GM23338 (cell line): ENCODE results near the gene MTERF4. TPM values are rescaled to one million over a fixed set of nuclear protein-coding genes. Genes with fewer than 3 reads are reported as not detected.

ENCODE experiments used
- ATAC-seq: fragments of 200-7000 bp; cut with Tn5 transposase; 3 replicates; pipeline ENCODE4 v1.9.1; 2020
- DNase-seq: peaks from one replicate; pipeline ENCODE4 v3.0.0-alpha.2; 2015; ENCODE audit warnings: low spot score
- H2AFZ ChIP-seq: fragments of 200-600 bp; sonication (generic); 2 replicates; pipeline ENCODE4 v1.8.0; 2016; ENCODE audit warnings: antibody characterized with exemption, mild to moderate bottlenecking, moderate library complexity
- H3F3A ChIP-seq: fragments of 200-600 bp; sonication (generic); replicated peaks from 2 replicates; pipeline ENCODE4 v1.8.0; 2017; ENCODE audit warnings: antibody characterized with exemption, mixed run types, low read depth
- H3K27ac ChIP-seq: fragments of 200-600 bp; sonication (generic); 2 replicates; pipeline ENCODE4 v1.6.1; 2016; ENCODE audit warnings: low read depth
- H3K27me3 ChIP-seq: fragments of 200-600 bp; sonication (generic); 2 replicates; pipeline ENCODE4 v1.8.0; 2016; ENCODE audit warnings: mild to moderate bottlenecking, mixed run types, moderate library complexity; ENCODE audit not compliant: insufficient read depth
- H3K36me3 ChIP-seq: fragments of 200-600 bp; sonication (generic); 2 replicates; pipeline ENCODE4 v1.8.0; 2016; ENCODE audit warnings: mild to moderate bottlenecking; ENCODE audit not compliant: insufficient read depth
- H3K4me1 ChIP-seq: fragments of 200-600 bp; sonication (generic); 2 replicates; pipeline ENCODE4 v1.8.0; 2016; ENCODE audit warnings: mild to moderate bottlenecking, moderate library complexity; ENCODE audit not compliant: insufficient read depth
- H3K4me2 ChIP-seq: fragments of 200-600 bp; sonication (generic); 2 replicates; pipeline ENCODE4 v1.7.1; 2017; ENCODE audit warnings: mixed run types
- H3K4me3 ChIP-seq: fragments of 200-600 bp; sonication (generic); 2 replicates; pipeline ENCODE4 v1.6.1; 2016; ENCODE audit warnings: mixed run types
- H3K79me2 ChIP-seq: fragments of 200-600 bp; sonication (generic); replicated peaks from 2 replicates; pipeline ENCODE4 v1.8.0; 2017; ENCODE audit warnings: mild to moderate bottlenecking; ENCODE audit not compliant: insufficient read depth
- H3K9me2 ChIP-seq: fragments of 200-600 bp; sonication (generic); 2 replicates; pipeline ENCODE4 v1.8.0; 2017; ENCODE audit not compliant: insufficient read depth
- H4K20me1 ChIP-seq: fragments of 200-600 bp; sonication (generic); replicated peaks from 2 replicates; pipeline ENCODE4 v1.8.0; 2017; ENCODE audit warnings: mild to moderate bottlenecking; ENCODE audit not compliant: insufficient read depth
- H3K27ac Mint-ChIP-seq: 2 replicates; pipeline ENCODE4 v1.8.0; 2020; ENCODE audit warnings: inconsistent platforms, mild to moderate bottlenecking, moderate library complexity, mixed read lengths
- H3K27me3 Mint-ChIP-seq: 3 replicates; pipeline ENCODE4 v1.8.0; 2022; ENCODE audit warnings: low read depth, mild to moderate bottlenecking, moderate library complexity, mixed read lengths, inconsistent platforms; ENCODE audit not compliant: insufficient read depth, poor library complexity
- H3K36me3 Mint-ChIP-seq: 3 replicates; pipeline ENCODE4 v1.8.0; 2021; ENCODE audit warnings: low read depth, mild to moderate bottlenecking, inconsistent platforms, moderate library complexity, mixed read lengths
- H3K4me1 Mint-ChIP-seq: 3 replicates; pipeline ENCODE4 v1.8.0; 2020; ENCODE audit warnings: mild to moderate bottlenecking, inconsistent platforms, mixed read lengths
- H3K4me3 Mint-ChIP-seq: 3 replicates; pipeline ENCODE4 v1.8.0; 2021; ENCODE audit warnings: moderate library complexity, mild to moderate bottlenecking, inconsistent platforms, mixed read lengths
- H3K9me3 Mint-ChIP-seq: 3 replicates; pipeline ENCODE4 v1.8.0; 2020; ENCODE audit warnings: moderate library complexity, mild to moderate bottlenecking, inconsistent platforms, mixed read lengths
- CREB1 ChIP-seq: fragments of 250-450 bp; sonication (Bioruptor Pico); IDR thresholded peaks from 2 replicates; pipeline ENCODE4 v1.5.0; 2020; ENCODE audit warnings: low read depth, mild to moderate bottlenecking, moderate library complexity
- CTCF ChIP-seq, 2 experiments: fragments of 200-600 bp in 1 of 2; sonication (generic) in 1 of 2; conservative IDR thresholded peaks; 2 replicates each; pipeline versions ENCODE4 v1.5.1 to v1.6.1; 2016 to 2017; ENCODE audit warnings: antibody characterized with exemption in 2 of 2, low read depth in 2 of 2, mild to moderate bottlenecking in 2 of 2, moderate library complexity in 1 of 2
- EZH2phosphoT487 ChIP-seq: fragments of 200-600 bp; sonication (generic); IDR thresholded peaks from one replicate; pipeline ENCODE4 v1.8.1; 2018; ENCODE audit warnings: antibody characterized with exemption; ENCODE audit not compliant: unreplicated experiment
- JUNB ChIP-seq: IDR thresholded peaks from one replicate; pipeline ENCODE4 v1.6.1; 2016; ENCODE audit warnings: antibody characterized with exemption; ENCODE audit not compliant: unreplicated experiment
- POLR2AphosphoS5 ChIP-seq: IDR thresholded peaks from 2 replicates; pipeline ENCODE4 v1.6.1; 2016; ENCODE audit warnings: antibody characterized with exemption, low read depth
- REST ChIP-seq: IDR thresholded peaks from one replicate; pipeline ENCODE4 v1.6.1; 2018; ENCODE audit warnings: antibody characterized with exemption; ENCODE audit not compliant: unreplicated experiment
- STAT1 ChIP-seq: IDR thresholded peaks from one replicate; pipeline ENCODE4 v1.6.1; 2016; ENCODE audit warnings: antibody characterized with exemption; ENCODE audit not compliant: unreplicated experiment
- ZNF331 ChIP-seq: fragments of 250-450 bp; sonication (Bioruptor Pico); IDR thresholded peaks from 2 replicates; pipeline ENCODE4 v1.5.0; 2020; ENCODE audit warnings: low read depth, mild to moderate bottlenecking, moderate library complexity
- polyA plus RNA-seq: library from polyadenylated mRNA; unstranded; fragments of >200 nt; fragmentation: Nextera tagmentation; extraction: Ambion mirVana; gene quantifications from 2 replicates; pipeline ENCODE4 v1.2.1, GENCODE V29; 2016
- total RNA-seq: library from RNA; depleted of rRNA; stranded (reverse); fragments of >200 nt; shearing (Covaris generic); gene quantifications from 2 replicates; pipeline ENCODE4 v1.2.3, GENCODE V29; 2014

MTERF4 gene
- total and polyA plus RNA-seq, 2 experiments from 2014 or later, result 15.3 to 63.6 TPM

GRCh38 chr2:241091201-241091600 is 10.9 kb downstream of the MTERF4 start:
- Histone ChIP-seq H2AFZ (no peak overlapping the region), H3K4me2 (no peak overlapping the region), H4K20me1 (peaks cover 13% of the 10 kb centered on the region), H3K79me2 (peaks cover 5% of the 10 kb centered on the region; the same call in 1 of the 2 replicates), H3K9me2 (no peaks in the 10 kb centered on the region), H3K36me3 (peaks cover 19% of the 10 kb centered on the region), H3K27me3 (no peaks in the 10 kb centered on the region), H3K4me1 (peaks cover 11% of the 10 kb centered on the region; the same call in 1 of the 2 replicates), H3K27ac (no peak overlapping the region), H3K4me3 (no peak overlapping the region), H3F3A (no peaks in the 10 kb centered on the region)
- Mint-ChIP-seq H3K36me3 (peaks cover 64% of the 10 kb centered on the region), H3K9me3 (no peaks in the 10 kb centered on the region), H3K4me3 (no peak overlapping the region), H3K27ac (no peak overlapping the region), H3K4me1 (peaks cover 13% of the 10 kb centered on the region), H3K27me3 (peaks cover 6% of the 10 kb centered on the region)
- DNase-seq (no peak), ATAC-seq (no peak)
- no peak for TF ChIP-seq POLR2AphosphoS5

GRCh38 chr2:241088791-241089732 is 13.0 kb downstream of the MTERF4 start:
- Mint-ChIP-seq H3K4me3 (no peak overlapping the region), H3K9me3 (no peaks in the 10 kb centered on the region), H3K36me3 (peaks cover 63% of the 10 kb centered on the region), H3K27me3 (peaks cover 3% of the 10 kb centered on the region), H3K4me1 (peaks cover 4% of the 10 kb centered on the region; the same call in 2 of the 3 replicates), H3K27ac (no peak overlapping the region)
- Histone ChIP-seq H4K20me1 (peaks cover 4% of the 10 kb centered on the region), H3K36me3 (peaks cover 12% of the 10 kb centered on the region), H3K4me2 (no peak overlapping the region), H3K79me2 (0 out of 2 replicates have a peak, but pooled peaks cover 3% of the 10 kb centered on the region), H3K27ac (no peak overlapping the region), H3K4me1 (peaks cover 5% of the 10 kb centered on the region; the same call in 1 of the 2 replicates), H3F3A (no peaks in the 10 kb centered on the region), H3K27me3 (no peaks in the 10 kb centered on the region), H3K4me3 (no peak overlapping the region), H3K9me2 (no peaks in the 10 kb centered on the region), H2AFZ (no peak overlapping the region)
- DNase-seq, result no peak
- no peak for ATAC-seq
- TF ChIP-seq POLR2AphosphoS5, result no peak
- no peak for TF ChIP-seq CTCF (conservative IDR thresholded peaks at IDR 0.05; ENCODE audit: low read depth in 2 of 2)
- no peak for TF ChIP-seq CREB1 (CRISPR knock-in tag)
- TF ChIP-seq REST, result no peak
- TF ChIP-seq STAT1, result no peak
- TF ChIP-seq EZH2phosphoT487, result no peak
- no peak for TF ChIP-seq ZNF331 (CRISPR knock-in tag)
- no peak for TF ChIP-seq JUNB
